Activated CD4-positive, CD25-positive, alpha-beta regulatory T cell treated with anti-CD3 and anti-CD28 coated beads, Interleukin-2, amount 50 U/mL, for 72 hours (primary cell): Measurements from ENCODE around the gene TCN2.
"Not testable (repeated sequence)": the region's sequence is repeated elsewhere in the genome, so short reads cannot be mapped to it uniquely, and the experiment has no call there.

Experiments
- DNase-seq: peaks from one replicate; pipeline ENCODE4 v3.0.0; 2021

The TCN2 gene

GRCh38 chr22:30614268-30614667, 7.3 kb downstream of the TCN2 start:
- no peak for DNase-seq

DNA sequence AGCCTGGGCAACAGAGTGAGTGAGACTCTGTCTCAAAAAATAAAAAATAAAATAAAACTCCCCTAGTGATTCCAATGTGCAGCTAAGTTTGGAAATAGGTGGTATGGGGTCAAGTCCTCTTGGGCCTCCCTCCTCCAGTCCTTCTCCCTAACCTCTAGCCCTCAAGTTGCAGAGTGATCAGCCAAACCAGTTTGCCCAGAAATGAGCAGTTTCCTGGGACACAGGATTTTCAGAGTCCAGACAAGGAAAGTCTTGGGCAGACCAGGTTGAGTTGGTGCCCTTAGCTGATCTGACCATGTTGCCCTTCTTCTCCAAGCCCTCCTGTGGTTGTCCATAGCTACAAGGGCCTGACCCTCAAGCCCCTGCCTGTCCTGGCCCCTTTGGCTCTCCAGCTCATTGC, 7.9 kb downstream of the TCN2 start:
- DNase-seq, result no peak

- no peak for DNase-seq
Measured at GRCh38 chr22:30615543-30615954, 8.6 kb downstream of the TCN2 start.

- DNase-seq, result no peak
Measured at GRCh38 chr22:30617819-30618218, 10.8 kb downstream of the TCN2 start.

GRCh38 chr22:30619909-30620308, 12.9 kb downstream of the TCN2 start:
- not testable (repeated sequence) for DNase-seq

DNA sequence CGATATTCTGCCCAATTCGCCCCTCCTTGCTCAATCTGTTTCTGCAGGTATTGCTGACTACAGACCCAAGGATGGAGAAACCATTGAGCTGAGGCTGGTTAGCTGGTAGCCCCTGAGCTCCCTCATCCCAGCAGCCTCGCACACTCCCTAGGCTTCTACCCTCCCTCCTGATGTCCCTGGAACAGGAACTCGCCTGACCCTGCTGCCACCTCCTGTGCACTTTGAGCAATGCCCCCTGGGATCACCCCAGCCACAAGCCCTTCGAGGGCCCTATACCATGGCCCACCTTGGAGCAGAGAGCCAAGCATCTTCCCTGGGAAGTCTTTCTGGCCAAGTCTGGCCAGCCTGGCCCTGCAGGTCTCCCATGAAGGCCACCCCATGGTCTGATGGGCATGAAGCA, 19.4 kb downstream of the TCN2 start:
- DNase-seq, result no peak

GRCh38 chr22:30627471-30627870, 20.5 kb downstream of the TCN2 start:
- DNase-seq, result no peak

DNA sequence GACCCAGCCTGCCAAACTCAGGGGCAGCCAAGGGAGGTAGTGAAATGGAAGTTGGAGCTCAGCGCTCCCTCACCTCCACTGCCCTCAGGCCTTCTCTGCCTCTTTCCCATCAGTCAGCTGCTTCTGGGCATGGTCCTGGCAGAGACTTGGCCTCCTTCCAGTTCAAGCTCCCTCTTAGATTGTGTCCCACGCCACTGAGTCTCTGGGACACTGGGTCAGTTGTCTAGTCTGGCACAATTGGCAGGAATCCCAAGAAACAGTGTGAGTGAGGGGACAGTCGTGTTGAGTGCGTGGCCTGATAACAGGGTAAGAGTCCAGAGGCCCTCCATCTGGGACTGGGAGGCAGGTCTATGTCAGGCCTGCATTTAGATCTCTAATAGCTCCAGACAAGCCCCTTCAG, 21.5 kb downstream of the TCN2 start:
- DNase-seq, result no peak

GRCh38 chr22:30631469-30631868, 24.5 kb downstream of the TCN2 start:
- not testable (repeated sequence) for DNase-seq

DNA sequence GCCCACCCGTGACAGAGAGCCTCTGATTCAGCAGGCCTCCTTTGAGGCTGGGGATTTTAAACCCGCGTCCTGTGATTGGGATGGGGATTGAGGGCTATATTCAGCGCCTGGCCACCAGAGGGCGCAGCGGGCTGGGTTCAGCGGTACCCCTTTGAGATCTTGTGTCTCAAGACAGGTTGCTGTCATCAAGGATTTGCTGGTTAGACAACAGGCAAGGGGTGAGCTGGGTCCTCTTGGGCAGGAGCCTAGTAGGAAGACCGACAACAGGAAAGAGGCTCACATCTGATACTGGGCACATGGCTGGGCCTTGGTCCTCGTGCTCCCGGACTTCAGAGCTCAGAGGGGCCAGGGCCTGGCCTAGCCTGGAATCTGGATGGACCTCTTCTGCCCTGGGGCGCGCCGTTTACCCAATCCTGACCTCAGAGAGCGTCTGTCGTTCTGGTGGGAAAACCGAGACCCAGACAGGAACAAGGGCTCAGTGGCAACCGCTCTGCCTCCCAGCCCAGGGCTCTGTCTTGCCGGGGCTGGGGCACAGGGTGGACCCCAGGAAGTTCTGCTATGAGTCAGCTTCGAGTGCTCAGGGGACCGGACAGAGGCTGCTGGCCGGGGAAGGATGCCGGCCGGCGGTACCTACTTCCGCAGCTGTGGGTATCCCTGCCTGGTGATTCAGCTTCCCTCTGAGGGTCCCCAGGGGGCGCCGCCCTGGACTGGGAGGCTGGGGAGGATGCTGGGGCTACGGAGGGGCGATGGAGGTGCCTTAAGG, 27.7 kb downstream of the TCN2 start:
- peak; percentile 92 for DNase-seq

GRCh38 chr22:30635273-30636225, 28.6 kb downstream of the TCN2 start, which contains the start of gene SLC35E4:
Gene SLC35E4, plus strand, starts transcription at chr22:30635781. Its CDS starts 670 bp downstream, at chr22:30636451.
- DNase-seq, result peak; percentile 97

DNA sequence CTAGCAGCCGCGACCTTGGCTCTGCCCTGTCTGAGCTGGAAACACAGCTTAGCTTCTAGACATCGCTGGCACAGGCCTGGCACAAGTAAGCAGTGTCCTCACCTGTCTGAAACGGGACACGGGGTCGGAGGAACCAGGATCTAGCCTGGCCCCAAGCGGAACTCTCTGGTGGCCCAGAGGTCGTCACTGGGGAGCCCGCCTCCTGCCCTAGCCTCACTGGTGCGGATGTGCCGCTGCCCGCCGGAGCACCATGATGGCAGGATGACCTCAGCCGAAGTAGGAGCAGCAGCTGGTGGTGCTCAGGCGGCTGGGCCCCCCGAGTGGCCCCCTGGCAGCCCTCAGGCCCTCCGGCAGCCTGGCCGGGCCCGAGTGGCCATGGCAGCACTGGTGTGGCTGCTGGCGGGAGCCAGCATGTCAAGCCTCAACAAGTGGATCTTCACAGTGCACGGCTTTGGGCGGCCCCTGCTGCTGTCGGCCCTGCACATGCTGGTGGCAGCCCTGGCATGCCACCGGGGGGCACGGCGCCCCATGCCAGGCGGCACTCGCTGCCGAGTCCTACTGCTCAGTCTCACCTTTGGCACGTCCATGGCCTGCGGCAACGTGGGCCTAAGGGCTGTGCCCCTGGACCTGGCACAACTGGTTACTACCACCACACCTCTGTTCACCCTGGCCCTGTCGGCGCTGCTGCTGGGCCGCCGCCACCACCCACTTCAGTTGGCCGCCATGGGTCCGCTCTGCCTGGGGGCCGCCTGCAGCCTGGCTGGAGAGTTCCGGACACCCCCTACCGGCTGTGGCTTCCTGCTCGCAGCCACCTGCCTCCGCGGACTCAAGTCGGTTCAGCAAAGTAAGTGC, 29.5 kb downstream of the TCN2 start:
- peak; percentile 44 for DNase-seq

DNA sequence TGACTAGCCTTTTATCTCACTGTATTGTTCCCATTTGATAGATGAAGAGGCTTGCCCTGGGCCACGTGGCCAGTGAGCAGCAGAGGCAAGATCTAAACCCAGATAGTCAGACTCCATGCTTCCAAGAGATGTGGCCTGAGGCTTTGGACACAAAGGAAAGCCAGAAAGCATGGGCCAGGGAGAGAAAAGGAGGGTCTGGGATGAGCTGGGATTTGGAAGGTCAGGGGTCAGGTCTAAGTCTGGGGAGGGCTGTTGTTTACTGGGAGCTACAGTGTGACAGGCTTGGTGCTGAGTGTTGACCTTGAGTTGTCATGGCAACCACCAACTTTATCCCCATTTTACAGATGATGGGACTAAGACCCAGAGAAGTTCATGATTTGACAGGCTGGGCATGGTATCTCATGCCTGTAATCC, 30.7 kb downstream of the TCN2 start:
- DNase-seq, result no peak

GRCh38 chr22:30640361-30640760, 33.4 kb downstream of the TCN2 start:
- DNase-seq, result no peak

GRCh38 chr22:30640839-30641430, 34.0 kb downstream of the TCN2 start:
- DNase-seq, result no peak

GRCh38 chr22:30643055-30643875, 36.3 kb downstream of the TCN2 start:
- no peak for DNase-seq

DNA sequence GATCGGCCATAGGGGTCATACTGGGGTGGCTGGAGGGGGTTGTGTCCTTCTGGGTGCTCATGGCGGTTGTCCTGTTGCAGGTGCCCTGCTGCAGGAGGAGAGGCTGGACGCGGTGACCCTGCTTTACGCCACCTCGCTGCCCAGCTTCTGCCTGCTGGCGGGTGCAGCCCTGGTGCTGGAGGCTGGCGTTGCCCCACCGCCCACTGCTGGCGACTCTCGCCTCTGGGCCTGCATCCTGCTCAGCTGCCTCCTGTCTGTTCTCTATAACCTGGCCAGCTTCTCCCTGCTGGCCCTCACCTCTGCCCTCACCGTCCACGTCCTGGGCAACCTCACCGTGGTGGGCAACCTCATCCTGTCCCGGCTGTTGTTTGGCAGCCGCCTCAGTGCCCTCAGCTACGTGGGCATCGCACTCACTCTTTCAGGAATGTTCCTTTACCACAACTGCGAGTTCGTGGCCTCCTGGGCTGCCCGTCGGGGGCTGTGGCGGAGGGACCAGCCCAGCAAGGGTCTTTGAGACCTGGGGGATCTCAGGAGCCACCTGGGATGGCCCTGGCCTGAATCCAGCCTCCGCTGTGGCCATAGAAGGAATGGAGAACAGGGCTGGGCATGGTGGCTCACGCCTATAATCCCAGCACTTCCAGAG, 39.7 kb downstream of the TCN2 start:
- DNase-seq, result no peak

DNA sequence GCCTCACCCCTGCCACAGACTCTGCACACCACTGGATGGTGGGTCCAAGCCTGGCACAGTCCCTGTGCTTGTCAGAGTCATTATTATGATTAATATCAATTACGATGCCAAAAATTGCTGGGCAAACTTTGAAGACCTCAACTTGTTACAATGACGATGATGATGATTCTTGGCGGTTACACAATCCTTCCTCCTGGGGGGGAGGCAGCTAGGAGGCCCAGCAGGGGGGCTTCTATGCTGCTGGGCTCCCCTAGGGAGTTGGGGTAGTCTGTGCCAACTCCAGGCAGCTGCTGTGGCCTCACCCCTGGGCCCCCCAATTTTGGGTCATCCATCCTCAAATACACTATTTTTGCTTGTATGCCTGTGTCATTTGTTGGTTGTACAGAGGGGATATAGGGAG, 40.6 kb downstream of the TCN2 start:
- DNase-seq, result no peak

DNA sequence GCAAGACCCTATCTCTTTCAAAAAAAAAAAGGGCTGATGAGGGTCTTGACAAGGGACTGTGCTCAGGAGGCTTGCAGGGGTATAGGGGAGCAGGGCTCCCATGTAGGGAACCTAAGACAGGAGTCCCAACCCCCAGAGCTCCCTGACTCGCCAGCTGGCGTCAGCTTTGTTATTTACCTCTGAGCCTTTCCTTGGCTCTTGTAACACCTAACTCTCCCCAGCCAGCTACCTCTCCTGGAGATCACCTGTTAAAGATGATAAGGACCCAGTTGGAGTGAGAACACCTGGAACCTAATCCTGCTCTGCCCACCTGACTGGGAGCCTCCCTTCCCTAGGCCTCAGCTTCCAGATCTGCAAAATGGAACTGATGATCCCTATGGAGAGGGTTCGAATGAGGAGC, 41.9 kb downstream of the TCN2 start:
- DNase-seq, result no peak

GRCh38 chr22:30649430-30650007, 42.5 kb downstream of the TCN2 start:
- DNase-seq, result peak; percentile 73
